ENCODE measurements around the gene FAM107B. TPM values are rescaled to one million over a fixed set of nuclear protein-coding genes. Genes with fewer than 3 reads are reported as not detected.

The FAM107B gene
- total and polyA plus RNA-seq, 4 experiments from 2014 or later = 191 to 346 (median 238) TPM

DNA sequence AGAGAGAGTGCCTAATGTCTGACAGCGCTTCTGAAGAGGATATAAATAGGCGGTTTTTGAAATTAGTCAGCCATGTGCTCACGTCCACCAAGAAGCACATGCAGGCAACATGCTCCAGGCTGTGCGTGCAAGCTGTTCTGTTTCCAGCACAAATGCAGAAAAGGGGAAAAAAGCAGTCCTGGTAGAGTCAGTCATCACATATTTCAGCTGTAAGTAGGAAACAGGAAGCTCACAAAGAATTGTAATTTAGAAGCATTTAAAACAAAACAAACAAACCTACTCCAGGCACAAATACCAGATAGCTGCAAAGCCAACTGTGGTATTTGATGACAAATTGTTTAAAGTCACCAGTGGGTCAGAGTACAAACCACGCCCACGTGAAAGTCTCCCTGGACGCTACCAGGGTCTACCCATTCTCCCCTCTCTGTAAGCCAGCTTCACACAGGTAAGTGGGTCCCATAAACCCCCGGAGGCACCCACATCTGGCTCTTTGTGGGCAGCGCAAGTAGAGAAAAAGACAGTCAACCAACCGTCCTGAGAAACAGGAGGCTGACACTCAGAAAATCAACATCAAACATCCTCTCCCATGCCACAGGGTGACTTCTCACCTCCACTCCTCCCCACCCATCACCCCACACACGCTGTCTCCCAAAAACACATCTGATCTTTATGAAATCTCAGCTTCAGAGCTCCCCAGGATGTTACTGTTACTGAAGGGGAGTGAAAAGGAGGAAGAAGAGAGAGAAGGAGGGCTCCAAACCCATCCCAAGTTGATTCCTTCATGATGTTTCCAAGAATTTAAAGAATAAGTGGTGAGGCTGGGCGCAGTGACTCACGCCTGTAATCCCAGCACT lies 186.4 kb downstream of the FAM107B start:
- peak overlapping the region; percentile 76 to 90 (median 86) for H3K4me3 Mint-ChIP-seq
- H3K4me1 Mint-ChIP-seq = peaks cover 82 to 96% (median 87%) of the 10 kb centered on the region in 4 donors
- Histone ChIP-seq H3K27ac (ENCODE audit: low read depth, low read length) (peak overlapping the region; percentile 86), H3K4me3 (ENCODE audit: low read length in 2 of 2) (peak overlapping the region in 1 of 2 donors; percentile 37), H3K4me1 (ENCODE audit: insufficient read depth, low read length) (peaks cover 95% of the 10 kb centered on the region), H3K27me3 (ENCODE audit: insufficient read depth, low read length) (no peaks in the 10 kb centered on the region), H3K9me3 (ENCODE audit: control insufficient read depth in 1 of 2, low read length in 2 of 2) (no peaks in the 10 kb centered on the region), H3K36me3 (ENCODE audit: insufficient read depth, low read length) (no peaks in the 10 kb centered on the region)
- intact Hi-C loops (cut with micrococcal nuclease) = loop anchor here (1.0 to 10.0 kb wide), 6 partner anchors 13 to 366 kb away; partner anchors contain the start of genes CDNF, DCLRE1C, HSPA14 and MEIG1
- peaks cover 0 to 2% (median 0%) of the 10 kb centered on the region in 8 donors for H3K9me3 Mint-ChIP-seq
- peaks cover 12 to 46% of the 10 kb centered on the region in 2 donors for H3K36me3 Mint-ChIP-seq
- no peaks in the 10 kb centered on the region for H3K27me3 Mint-ChIP-seq
- H3K27ac Mint-ChIP-seq = peak overlapping the region; percentile 96 to 100 (median 98)
- ChIA-PET CTCF (ENCODE audit: partially characterized antibody) (interaction anchor here (1.0 to 2.8 kb wide), 10 partner anchors 9 to 235 kb away, joined by 3 to 26 read pairs (median 7); no protein-coding TSS in a partner anchor), POLR2A (ENCODE audit: partially characterized antibody) (interaction anchor here (0.7 to 26.2 kb wide), 23 partner anchors 10 to 522 kb away, joined by 3 to 640 read pairs (median 6); partner anchors contain the start of genes CDNF, DCLRE1C, HSPA14 and MSANTD7)
- peak; percentile 44 to 81 (median 52) for DNase-seq

DNA sequence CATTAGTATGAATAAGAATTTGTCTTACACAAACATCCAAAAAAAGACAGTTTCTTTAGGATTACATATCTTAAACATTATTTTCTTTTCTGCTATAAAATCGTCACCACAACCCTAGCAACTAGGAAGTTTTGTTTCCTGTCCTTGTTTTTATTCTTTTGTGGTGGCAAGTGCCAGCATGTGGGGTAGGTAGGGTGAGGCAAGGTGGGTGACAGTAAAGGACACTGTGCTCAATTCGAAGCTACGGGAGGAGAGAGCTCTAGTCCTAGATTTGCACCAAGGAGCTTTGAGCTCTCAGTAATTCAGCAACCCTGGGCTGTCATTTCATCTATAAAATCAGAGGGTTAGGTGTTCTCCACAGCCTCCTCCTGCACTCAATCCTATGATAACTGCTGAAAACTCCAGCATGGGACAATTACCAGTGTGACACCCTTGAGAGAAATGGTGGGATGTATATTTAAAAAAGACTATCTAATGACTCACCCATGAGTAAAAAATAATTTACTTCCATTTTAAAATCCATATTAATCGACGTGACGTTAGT lies 187.1 kb downstream of the FAM107B start:
- no peaks in the 10 kb centered on the region for H3K36me3 ChIP-seq (ENCODE audit: insufficient read depth, low read length)
- Mint-ChIP-seq H3K4me1 (peaks cover 84 to 100% (median 90%) of the 10 kb centered on the region in 4 donors), H3K27me3 (no peaks in the 10 kb centered on the region), H3K9me3 (peaks cover 0 to 2% (median 0%) of the 10 kb centered on the region in 8 donors), H3K36me3 (peaks cover 12 to 48% of the 10 kb centered on the region in 2 donors), H3K4me3 (peak overlapping the region; percentile 76 to 90 (median 86)), H3K27ac (peak overlapping the region; percentile 96 to 100 (median 98))
- CTCF ChIA-PET (ENCODE audit: partially characterized antibody) = interaction anchor here (1.0 to 2.8 kb wide), 9 partner anchors 10 to 235 kb away, joined by 3 to 26 read pairs (median 9); no protein-coding TSS in a partner anchor
- no peaks in the 10 kb centered on the region for H3K27me3 ChIP-seq (ENCODE audit: insufficient read depth, low read length)
- H3K4me1 ChIP-seq (ENCODE audit: insufficient read depth, low read length) = peaks cover 99% of the 10 kb centered on the region
- DNase-seq = peak; percentile 65 to 75 (median 73)
- peak overlapping the region; percentile 86 for H3K27ac ChIP-seq (ENCODE audit: low read depth, low read length)
- no peaks in the 10 kb centered on the region for H3K9me3 ChIP-seq (ENCODE audit: control insufficient read depth in 1 of 2, low read length in 2 of 2)
- peak overlapping the region in 1 of 2 donors; percentile 37 for H3K4me3 ChIP-seq (ENCODE audit: low read length in 2 of 2)
- intact Hi-C loops (cut with micrococcal nuclease) = loop anchor here (1.0 to 10.0 kb wide), 7 partner anchors 14 to 367 kb away; partner anchors contain the start of genes CDNF, DCLRE1C, HSPA14 and MEIG1
- POLR2A ChIA-PET (ENCODE audit: partially characterized antibody) = interaction anchor here (0.9 to 26.2 kb wide), 21 partner anchors 10 to 250 kb away, joined by 3 to 640 read pairs (median 7); partner anchors contain the start of genes CDNF, HSPA14 and MSANTD7

DNA sequence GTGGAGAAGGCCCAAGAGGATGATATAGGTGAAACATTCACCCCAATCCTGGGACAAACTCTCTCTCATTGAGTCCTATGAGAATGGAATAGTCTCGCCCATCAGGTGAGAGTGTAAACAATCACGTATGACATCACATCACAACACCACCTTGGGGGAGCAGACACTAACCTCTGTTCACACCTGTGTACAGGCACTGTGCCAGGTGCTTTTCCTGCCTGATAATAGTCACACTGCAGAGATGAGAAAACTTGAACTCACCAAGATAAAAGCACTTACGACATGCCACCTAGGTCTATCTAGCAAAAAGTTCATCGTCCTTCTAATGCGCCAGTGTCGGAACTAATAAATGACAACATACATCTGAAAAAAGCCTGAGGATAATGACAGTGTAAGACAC lies 187.8 kb downstream of the FAM107B start:
- H3K9me3 Mint-ChIP-seq = peaks cover 0 to 2% (median 0%) of the 10 kb centered on the region in 8 donors
- Histone ChIP-seq H3K4me1 (ENCODE audit: insufficient read depth, low read length) (peaks cover 99% of the 10 kb centered on the region), H3K36me3 (ENCODE audit: insufficient read depth, low read length) (no peaks in the 10 kb centered on the region), H3K27ac (ENCODE audit: low read depth, low read length) (peak overlapping the region; percentile 86), H3K9me3 (ENCODE audit: control insufficient read depth in 1 of 2, low read length in 2 of 2) (no peaks in the 10 kb centered on the region), H3K4me3 (ENCODE audit: low read length in 2 of 2) (peak overlapping the region in 1 of 2 donors; percentile 37), H3K27me3 (ENCODE audit: insufficient read depth, low read length) (no peaks in the 10 kb centered on the region)
- H3K36me3 Mint-ChIP-seq = peaks cover 9 to 44% of the 10 kb centered on the region in 2 donors
- H3K27ac Mint-ChIP-seq = peak overlapping the region; percentile 96 to 100 (median 98)
- POLR2A ChIA-PET (ENCODE audit: partially characterized antibody) = interaction anchor here (1.2 to 26.2 kb wide), 4 partner anchors 18 to 71 kb away, joined by 3 to 640 read pairs (median 15); no protein-coding TSS in a partner anchor
- CTCF ChIA-PET (ENCODE audit: partially characterized antibody) = interaction anchor here (1.0 to 2.8 kb wide), 3 partner anchors 10 to 236 kb away, joined by 3 to 15 read pairs (median 9); no protein-coding TSS in a partner anchor
- H3K4me1 Mint-ChIP-seq = peaks cover 82 to 100% (median 89%) of the 10 kb centered on the region in 4 donors
- H3K27me3 Mint-ChIP-seq = no peaks in the 10 kb centered on the region
- intact Hi-C loops (cut with micrococcal nuclease) = loop anchor here (1.0 to 10.0 kb wide), 3 partner anchors 23 to 368 kb away; partner anchors contain the start of genes CDNF, DCLRE1C, HSPA14 and MEIG1
- H3K4me3 Mint-ChIP-seq = peak overlapping the region; percentile 53 to 90 (median 86)
- DNase-seq = peak; percentile 82 to 97 (median 86)

DNA sequence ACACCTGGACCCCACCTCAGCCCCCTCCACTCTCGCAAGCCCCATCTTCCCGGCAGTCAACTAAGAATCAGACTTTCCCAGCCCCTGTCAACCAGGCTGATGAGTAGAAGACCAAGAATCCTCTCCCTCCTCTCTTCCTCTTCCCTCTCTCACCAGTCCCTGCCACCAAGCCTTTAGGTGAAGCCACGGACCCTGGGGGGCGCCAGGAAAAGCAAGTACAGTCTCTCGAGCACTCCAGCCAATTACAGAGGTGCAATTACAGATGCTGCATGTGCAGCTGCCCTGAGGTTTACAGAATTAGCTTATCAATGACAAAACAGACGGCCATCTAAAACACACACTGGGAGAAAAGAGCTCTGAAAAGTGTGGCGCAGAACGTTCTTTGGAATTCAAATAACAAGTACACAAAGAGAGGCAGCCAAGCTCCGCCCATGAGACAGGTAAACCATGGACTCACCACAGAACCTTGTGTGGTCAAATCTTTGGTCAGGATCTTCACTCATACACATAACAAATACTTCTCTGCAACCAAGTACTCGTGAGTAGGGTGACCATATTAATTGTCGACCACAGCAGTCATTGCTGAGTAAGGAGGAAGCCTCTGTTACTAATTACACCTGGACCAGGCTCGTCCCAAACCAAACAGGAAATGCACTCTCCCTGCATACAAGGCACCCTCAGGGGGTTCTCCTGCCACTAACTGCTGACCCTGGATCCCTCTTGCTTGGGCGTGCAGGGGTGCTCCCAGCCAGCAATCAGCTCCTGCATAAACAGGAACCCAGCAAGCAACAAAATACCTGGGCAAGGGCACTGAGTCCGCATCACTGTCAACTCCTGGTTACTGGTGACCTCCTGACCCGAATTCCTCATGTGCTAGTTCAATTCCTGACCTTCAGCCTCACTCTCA lies 189.2 kb downstream of the FAM107B start:
- H3K27ac Mint-ChIP-seq = peak overlapping the region; percentile 96 to 100 (median 98)
- H3K4me3 ChIP-seq (ENCODE audit: low read length in 2 of 2) = peak overlapping the region in 1 of 2 donors; percentile 12
- H3K4me1 ChIP-seq (ENCODE audit: insufficient read depth, low read length) = peaks cover 99% of the 10 kb centered on the region
- peak overlapping the region; percentile 86 for H3K27ac ChIP-seq (ENCODE audit: low read depth, low read length)
- peak overlapping the region; percentile 58 to 90 (median 84) for H3K4me3 Mint-ChIP-seq
- intact Hi-C loops (cut with micrococcal nuclease) = loop anchor here (5.0 to 10.0 kb wide), 2 partner anchors 252 to 369 kb away; partner anchors contain the start of genes CDNF, DCLRE1C, HSPA14 and MEIG1
- CTCF ChIA-PET (ENCODE audit: partially characterized antibody) = interaction anchor here (0.9 to 1.0 kb wide), 2 partner anchors 16 to 48 kb away, joined by 3 to 4 read pairs; no protein-coding TSS in a partner anchor
- H3K36me3 ChIP-seq (ENCODE audit: insufficient read depth, low read length) = no peaks in the 10 kb centered on the region
- peaks cover 82 to 100% (median 90%) of the 10 kb centered on the region in 4 donors for H3K4me1 Mint-ChIP-seq
- H3K36me3 Mint-ChIP-seq = peaks cover 8 to 41% of the 10 kb centered on the region in 2 donors
- H3K27me3 ChIP-seq (ENCODE audit: insufficient read depth, low read length) = no peaks in the 10 kb centered on the region
- no peaks in the 10 kb centered on the region for H3K27me3 Mint-ChIP-seq
- peaks cover 0 to 2% (median 0%) of the 10 kb centered on the region in 8 donors for H3K9me3 Mint-ChIP-seq
- no peak for DNase-seq
- H3K9me3 ChIP-seq (ENCODE audit: control insufficient read depth in 1 of 2, low read length in 2 of 2) = no peaks in the 10 kb centered on the region
- POLR2A ChIA-PET (ENCODE audit: partially characterized antibody) = interaction anchor here (0.6 to 26.2 kb wide), 6 partner anchors 15 to 253 kb away, joined by 3 to 640 read pairs (median 6); partner anchors contain the start of genes HSPA14 and MSANTD7

DNA sequence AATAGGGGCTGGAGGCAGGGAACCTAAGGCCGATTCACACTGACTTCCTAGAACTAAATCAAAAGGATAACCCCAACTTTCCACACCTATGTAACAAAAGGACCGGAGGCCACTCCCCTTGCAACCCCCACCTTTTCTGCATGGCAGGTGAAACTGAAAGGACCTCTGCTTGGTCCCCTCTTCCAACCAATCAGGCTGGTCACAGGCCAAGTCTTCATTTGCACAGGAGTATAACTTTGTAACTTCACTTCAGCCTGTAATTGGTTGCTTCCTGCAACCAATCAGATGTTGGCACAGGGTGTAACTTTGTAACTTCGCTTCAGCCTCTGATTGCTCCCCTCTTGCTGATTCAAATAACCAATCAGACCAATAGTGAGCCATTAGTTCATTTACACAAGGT lies 190.0 kb downstream of the FAM107B start:
- intact Hi-C loops (cut with micrococcal nuclease) = loop anchor here (5.0 to 10.0 kb wide), 2 partner anchors 253 to 370 kb away; partner anchors contain the start of genes CDNF, DCLRE1C, HSPA14 and MEIG1
- DNase-seq = peak in 4 of 5 donors; percentile 39 to 74 (median 58)
- ChIA-PET CTCF (ENCODE audit: partially characterized antibody) (interaction anchor here (0.7 to 2.1 kb wide), 4 partner anchors 14 to 238 kb away, joined by 3 to 8 read pairs (median 6); no protein-coding TSS in a partner anchor), POLR2A (ENCODE audit: partially characterized antibody) (interaction anchor here (1.9 to 26.2 kb wide), 8 partner anchors 13 to 55 kb away, joined by 6 to 640 read pairs (median 8); no protein-coding TSS in a partner anchor)
- Histone ChIP-seq H3K27ac (ENCODE audit: low read depth, low read length) (peak overlapping the region; percentile 86), H3K4me1 (ENCODE audit: insufficient read depth, low read length) (peaks cover 99% of the 10 kb centered on the region), H3K9me3 (ENCODE audit: control insufficient read depth in 1 of 2, low read length in 2 of 2) (no peaks in the 10 kb centered on the region), H3K4me3 (ENCODE audit: low read length in 2 of 2) (no peak overlapping the region), H3K36me3 (ENCODE audit: insufficient read depth, low read length) (no peaks in the 10 kb centered on the region), H3K27me3 (ENCODE audit: insufficient read depth, low read length) (no peaks in the 10 kb centered on the region)
- Mint-ChIP-seq H3K9me3 (peaks cover 0 to 2% (median 0%) of the 10 kb centered on the region in 8 donors), H3K27me3 (no peaks in the 10 kb centered on the region), H3K36me3 (peaks cover 5 to 36% of the 10 kb centered on the region in 2 donors), H3K4me3 (peak overlapping the region in 7 of 8 donors; percentile 45 to 90 (median 83)), H3K27ac (peak overlapping the region; percentile 96 to 100 (median 98)), H3K4me1 (peaks cover 78 to 97% (median 87%) of the 10 kb centered on the region in 4 donors)
